Gastroesophageal sphincter (tissue), 3 donors: ENCODE data around the gene RHOH.

ENCODE experiments used
- POLR2A ChIP-seq, 2 donors: fragments of 450-650 bp; IDR thresholded peaks; one replicate each; pipeline ENCODE4 v1.6.1; 2017; ENCODE audit warnings: antibody characterized with exemption in 2 of 2, mild to moderate bottlenecking in 2 of 2, moderate library complexity in 1 of 2
- TF ChIP-seq, protein P1 (sequence below), 4 experiments: fragments of 200-600 bp in 2 of 4; fragments of 450-650 bp in 2 of 4; sonication (generic) in 1 of 4; IDR thresholded peaks; one replicate each; pipeline ENCODE4 v1.5.1; 2017 to 2019; ENCODE audit warnings: antibody characterized with exemption in 4 of 4, mild to moderate bottlenecking in 2 of 4, moderate library complexity in 2 of 4

DNA sequence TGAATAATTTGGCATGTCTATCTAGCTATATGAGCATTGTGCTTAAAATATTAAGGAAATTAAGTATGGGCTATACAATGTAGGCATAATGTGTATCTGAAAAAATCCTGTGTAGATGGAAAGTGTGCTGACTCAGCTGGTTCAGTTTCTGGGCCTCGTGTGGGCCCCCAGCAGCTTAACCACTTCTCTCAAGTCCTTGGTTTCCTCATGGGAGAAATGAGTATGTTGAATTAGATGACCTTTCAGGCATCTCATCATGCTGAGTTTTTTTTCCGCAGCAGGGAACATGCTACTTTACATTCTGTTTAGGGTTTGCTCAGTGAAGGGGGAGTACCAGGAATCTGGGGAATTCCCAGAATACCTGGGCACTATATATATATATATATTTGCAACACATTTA is 30.5 kb downstream of the RHOH start:
- TF ChIP-seq POLR2A (IDR thresholded peaks at IDR 0.05) = no peak
- TF ChIP-seq, protein P1, sequence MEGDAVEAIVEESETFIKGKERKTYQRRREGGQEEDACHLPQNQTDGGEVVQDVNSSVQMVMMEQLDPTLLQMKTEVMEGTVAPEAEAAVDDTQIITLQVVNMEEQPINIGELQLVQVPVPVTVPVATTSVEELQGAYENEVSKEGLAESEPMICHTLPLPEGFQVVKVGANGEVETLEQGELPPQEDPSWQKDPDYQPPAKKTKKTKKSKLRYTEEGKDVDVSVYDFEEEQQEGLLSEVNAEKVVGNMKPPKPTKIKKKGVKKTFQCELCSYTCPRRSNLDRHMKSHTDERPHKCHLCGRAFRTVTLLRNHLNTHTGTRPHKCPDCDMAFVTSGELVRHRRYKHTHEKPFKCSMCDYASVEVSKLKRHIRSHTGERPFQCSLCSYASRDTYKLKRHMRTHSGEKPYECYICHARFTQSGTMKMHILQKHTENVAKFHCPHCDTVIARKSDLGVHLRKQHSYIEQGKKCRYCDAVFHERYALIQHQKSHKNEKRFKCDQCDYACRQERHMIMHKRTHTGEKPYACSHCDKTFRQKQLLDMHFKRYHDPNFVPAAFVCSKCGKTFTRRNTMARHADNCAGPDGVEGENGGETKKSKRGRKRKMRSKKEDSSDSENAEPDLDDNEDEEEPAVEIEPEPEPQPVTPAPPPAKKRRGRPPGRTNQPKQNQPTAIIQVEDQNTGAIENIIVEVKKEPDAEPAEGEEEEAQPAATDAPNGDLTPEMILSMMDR (IDR thresholded peaks at IDR 0.05) = no peak
